Mesothelial cell of epicardium (in vitro differentiated cells): ENCODE data around the gene FNBP1. TPM values are rescaled to one million over a fixed set of nuclear protein-coding genes. Genes with fewer than 3 reads are reported as not detected.

Experiments used
- DNase-seq, 2 experiments: peaks; one replicate each; pipeline ENCODE4 v3.0.0; 2021; ENCODE audit warnings: low spot score in 2 of 2; ENCODE audit not compliant: unreplicated experiment in 2 of 2
- H3K27ac Mint-ChIP-seq: 2 replicates; pipeline ENCODE4 v1.8.0; 2021; ENCODE audit warnings: mixed read lengths
- H3K27me3 Mint-ChIP-seq: 2 replicates; pipeline ENCODE4 v1.8.0; 2021; ENCODE audit warnings: low read depth, mixed read lengths
- H3K36me3 Mint-ChIP-seq: 2 replicates; pipeline ENCODE4 v1.8.0; 2021; ENCODE audit warnings: mixed read lengths
- H3K4me1 Mint-ChIP-seq: 2 replicates; pipeline ENCODE4 v1.8.0; 2021; ENCODE audit warnings: mixed read lengths
- H3K4me3 Mint-ChIP-seq: 2 replicates; pipeline ENCODE4 v1.8.0; 2021; ENCODE audit warnings: mild to moderate bottlenecking, moderate library complexity, mixed read lengths
- H3K9me3 Mint-ChIP-seq: 2 replicates; pipeline ENCODE4 v1.8.0; 2021; ENCODE audit warnings: mixed read lengths
- CTCF ChIP-seq: fragments of 200-600 bp; sonication (generic); IDR thresholded peaks from one replicate; pipeline ENCODE4 v1.5.0; 2021; ENCODE audit warnings: antibody characterized with exemption; ENCODE audit not compliant: unreplicated experiment
- total RNA-seq: library from RNA; stranded (reverse); gene quantifications from 3 replicates; pipeline ENCODE4 v1.2.1, GENCODE V29; 2021

Gene FNBP1
- total RNA-seq, 1 donor from 2014 or later, result 52.4 TPM

GRCh38 chr9:130029223-130029973, 13.6 kb downstream of the FNBP1 start:
- no peaks in the 10 kb centered on the region for H3K27me3 Mint-ChIP-seq
- peaks cover 8% of the 10 kb centered on the region for H3K9me3 Mint-ChIP-seq
- no peak for TF ChIP-seq CTCF
- H3K27ac Mint-ChIP-seq, result peak overlapping the region; percentile 13
- no peak overlapping the region for H3K4me3 Mint-ChIP-seq
- DNase-seq, result no peak
- H3K36me3 Mint-ChIP-seq, result no peaks in the 10 kb centered on the region
- H3K4me1 Mint-ChIP-seq, result peaks cover 4% of the 10 kb centered on the region

DNA sequence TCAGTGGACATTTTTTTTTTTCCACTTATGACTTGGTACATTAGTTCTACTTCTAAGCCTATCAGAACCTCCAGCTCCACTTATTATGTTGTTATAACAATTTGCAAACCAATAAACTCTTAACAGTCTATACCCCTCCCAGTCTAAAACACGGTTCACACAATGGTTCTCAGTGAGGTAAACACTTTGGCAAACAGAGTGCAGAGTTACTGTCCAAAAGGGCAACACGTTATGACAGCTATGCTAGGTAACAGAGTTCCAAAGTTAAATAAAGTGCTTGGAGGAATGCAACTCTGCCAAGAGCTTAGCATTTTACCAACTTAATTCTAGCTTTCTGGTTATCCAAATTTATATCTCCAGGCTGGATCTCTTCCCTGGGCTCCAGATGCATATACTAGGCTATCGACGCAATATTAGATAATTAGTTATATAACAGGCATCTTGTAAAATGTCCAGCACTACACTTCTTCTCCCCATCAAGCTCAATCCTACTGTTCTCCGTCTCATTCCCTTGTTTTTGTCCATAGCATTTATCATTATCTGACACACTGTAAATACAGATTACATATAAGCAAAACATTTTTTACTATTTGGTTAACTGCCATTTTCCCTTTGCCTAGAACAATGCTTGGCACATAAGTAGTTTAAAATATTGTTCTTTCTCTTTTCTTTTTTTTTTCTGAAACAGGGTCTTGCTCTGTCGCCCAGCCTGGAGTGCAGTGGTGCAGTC, 14.3 kb downstream of the FNBP1 start:
- no peaks in the 10 kb centered on the region for H3K36me3 Mint-ChIP-seq
- peaks cover 8% of the 10 kb centered on the region for H3K9me3 Mint-ChIP-seq
- H3K27ac Mint-ChIP-seq, result no peak overlapping the region
- no peaks in the 10 kb centered on the region for H3K27me3 Mint-ChIP-seq
- no peak for DNase-seq
- no peak overlapping the region for H3K4me3 Mint-ChIP-seq
- no peak for TF ChIP-seq CTCF
- peaks cover 4% of the 10 kb centered on the region for H3K4me1 Mint-ChIP-seq

DNA sequence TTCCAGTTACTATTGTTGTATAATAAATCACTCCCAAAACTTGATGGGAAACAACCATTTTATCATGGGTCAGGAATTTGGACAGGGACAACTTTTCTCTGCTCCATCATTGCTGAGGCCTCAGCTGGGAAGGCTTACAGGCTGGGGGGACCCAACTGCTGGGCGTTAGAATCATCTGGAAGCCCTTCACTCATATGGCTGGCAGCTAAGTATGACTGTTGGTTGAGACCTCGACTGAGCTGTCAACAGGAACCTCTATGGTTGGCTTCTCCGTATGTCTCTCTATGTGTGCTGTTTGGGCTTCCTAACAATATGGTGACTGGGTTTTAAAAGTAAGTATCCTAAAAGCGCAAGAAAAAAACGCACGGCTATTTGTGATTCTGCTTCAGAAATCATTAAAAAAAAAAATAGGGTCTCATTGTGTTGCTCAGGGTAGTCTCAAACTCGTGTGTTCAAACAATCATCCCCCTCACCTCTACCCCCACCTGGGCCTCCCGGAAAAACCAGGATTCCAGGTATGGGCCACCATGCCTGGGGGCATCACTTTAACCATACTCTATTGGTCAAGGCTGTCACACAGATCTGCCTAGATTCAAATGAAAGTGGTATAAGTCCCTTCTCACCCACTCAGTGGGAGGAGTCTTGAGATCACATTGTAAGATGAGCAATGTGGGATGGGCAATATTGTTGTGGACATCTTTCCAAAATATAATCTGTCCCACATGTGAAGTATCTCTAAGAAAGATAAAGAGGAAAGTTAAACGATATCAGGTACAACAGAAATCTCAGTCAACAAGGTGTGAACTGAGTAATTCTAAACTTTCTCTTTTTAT, 15.2 kb downstream of the FNBP1 start:
- TF ChIP-seq CTCF, result no peak
- H3K9me3 Mint-ChIP-seq, result peaks cover 8% of the 10 kb centered on the region
- no peak overlapping the region for H3K27ac Mint-ChIP-seq

DNA sequence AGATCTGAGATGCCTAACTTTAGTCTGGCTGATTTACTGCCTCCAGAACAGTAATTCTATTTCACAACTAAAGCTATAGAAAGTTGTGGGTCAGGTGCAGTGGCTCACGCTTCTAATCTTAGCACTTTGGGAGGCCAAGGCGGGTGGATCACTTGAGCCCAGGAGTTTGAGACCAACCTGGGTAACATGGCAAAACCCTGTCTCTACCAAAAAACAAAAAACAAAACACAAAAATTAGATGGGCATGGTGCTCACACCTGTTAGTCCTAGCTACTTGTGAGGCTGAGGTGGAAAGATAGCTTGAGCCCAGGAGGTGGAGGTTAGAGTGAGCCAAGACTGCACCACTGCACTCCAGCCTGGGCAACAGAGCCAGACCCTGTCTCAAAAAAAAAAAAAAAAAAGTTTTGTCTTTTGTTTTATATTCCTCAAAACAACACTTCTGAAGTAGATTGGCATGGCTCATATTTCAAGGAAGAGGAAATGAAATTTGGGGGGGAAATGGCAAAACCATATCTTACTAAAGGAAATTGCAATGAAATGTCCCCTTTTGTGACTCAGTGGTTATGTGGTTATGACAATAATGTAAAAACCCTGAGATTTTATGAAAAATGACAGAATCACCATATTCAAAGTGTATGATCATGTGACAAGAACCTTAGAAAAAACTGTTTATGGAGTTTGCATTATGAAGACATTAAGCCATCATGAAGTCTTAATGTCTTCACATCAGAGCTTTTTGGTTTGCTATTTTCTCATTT, 16.2 kb downstream of the FNBP1 start:
- TF ChIP-seq CTCF, result no peak
- no peaks in the 10 kb centered on the region for H3K27me3 Mint-ChIP-seq
- peaks cover 8% of the 10 kb centered on the region for H3K9me3 Mint-ChIP-seq
- peaks cover 4% of the 10 kb centered on the region for H3K4me1 Mint-ChIP-seq
- no peak overlapping the region for H3K27ac Mint-ChIP-seq
- no peak for DNase-seq
- no peak overlapping the region for H3K4me3 Mint-ChIP-seq
- no peaks in the 10 kb centered on the region for H3K36me3 Mint-ChIP-seq

More for the DNA sequence above, 15.2 kb downstream of the FNBP1 start:
- Mint-ChIP-seq H3K4me3 (no peak overlapping the region), H3K27me3 (no peaks in the 10 kb centered on the region), H3K4me1 (peaks cover 5% of the 10 kb centered on the region), H3K36me3 (no peaks in the 10 kb centered on the region)
- DNase-seq, result no peak

GRCh38 chr9:130024597-130024994, 18.4 kb downstream of the FNBP1 start:
- no peaks in the 10 kb centered on the region for H3K27me3 Mint-ChIP-seq
- DNase-seq, result no peak
- H3K4me1 Mint-ChIP-seq, result peaks cover 4% of the 10 kb centered on the region
- no peak for TF ChIP-seq CTCF
- no peaks in the 10 kb centered on the region for H3K36me3 Mint-ChIP-seq
- H3K9me3 Mint-ChIP-seq, result peaks cover 8% of the 10 kb centered on the region
- no peak overlapping the region for H3K27ac Mint-ChIP-seq
- no peak overlapping the region for H3K4me3 Mint-ChIP-seq
